A549 (cell line): ENCODE results near the gene SLC35F4.

ENCODE experiments used
- BHLHE40 ChIP-seq: IDR thresholded peaks from 2 replicates; pipeline ENCODE4 v1.6.1; 2012; ENCODE audit warnings: low read depth, low read length, inconsistent platforms
- CEBPB ChIP-seq, 2 experiments: fragments of >200 bp in 1 of 2; sonication (Bioruptor Twin) in 1 of 2; formaldehyde crosslinking in 1 of 2; IDR thresholded peaks; 2 replicates each; pipeline ENCODE4 v1.6.1; 2012 to 2016
- CTCF ChIP-seq: fragments of >200 bp; sonication (Bioruptor Twin); formaldehyde crosslinking; IDR thresholded peaks from 3 replicates; pipeline ENCODE4 v1.5.1; 2016
- EP300 ChIP-seq, 2 experiments: fragments of >200 bp; sonication (Bioruptor Twin); formaldehyde crosslinking; IDR thresholded peaks; 2 replicates in 1 of 2; 3 replicates in 1 of 2; pipeline ENCODE4 v1.6.1; 2016 to 2017
- ESRRA ChIP-seq: fragments of 150-350 bp; IDR thresholded peaks from 2 replicates; pipeline ENCODE4 v1.6.1; 2014; ENCODE audit warnings: mild to moderate bottlenecking, low read length, borderline replicate concordance
- FOSB ChIP-seq: fragments of 250-450 bp; sonication (Bioruptor Pico); IDR thresholded peaks from 2 replicates; pipeline ENCODE4 v1.5.0; 2020; ENCODE audit warnings: mild to moderate bottlenecking, moderate library complexity
- FOSL2 ChIP-seq, 2 experiments: fragments of 450-650 bp in 1 of 2; fragments of >200 bp in 1 of 2; sonication (Bioruptor Twin) in 1 of 2; formaldehyde crosslinking; IDR thresholded peaks; 2 replicates each; pipeline versions ENCODE4 v1.5.0 to v1.6.1; 2016 to 2020; ENCODE audit warnings: mild to moderate bottlenecking in 1 of 2, moderate library complexity in 1 of 2
- JUN ChIP-seq, 2 experiments: fragments of >200 bp; sonication (Bioruptor Twin); formaldehyde crosslinking; IDR thresholded peaks; 2 replicates in 1 of 2; 3 replicates in 1 of 2; pipeline ENCODE4 v1.6.1; 2016 to 2017
- MAFK ChIP-seq: fragments of 450-650 bp; IDR thresholded peaks from 2 replicates; pipeline ENCODE4 v1.6.1; 2014; ENCODE audit not compliant: partially characterized antibody
- POLR2A ChIP-seq: IDR thresholded peaks from 2 replicates; pipeline ENCODE4 v1.6.1; 2012; ENCODE audit warnings: mild to moderate bottlenecking, low read length
- RARB ChIP-seq: fragments of 250-450 bp; sonication (Bioruptor Pico); IDR thresholded peaks from 2 replicates; pipeline ENCODE4 v1.8.0; 2021; ENCODE audit warnings: mild to moderate bottlenecking, moderate library complexity
- RCOR1 ChIP-seq: fragments of 150-350 bp; IDR thresholded peaks from 2 replicates; pipeline ENCODE4 v1.6.1; 2014; ENCODE audit warnings: antibody characterized with exemption, low read length, low read depth
- REST ChIP-seq: fragments of 200-600 bp; sonication (generic); IDR thresholded peaks from 2 replicates; pipeline ENCODE4 v1.6.1; 2016; ENCODE audit warnings: antibody characterized with exemption, mild to moderate bottlenecking, moderate library complexity
- ZFP36 ChIP-seq: fragments of 450-650 bp; IDR thresholded peaks from 2 replicates; pipeline ENCODE4 v1.6.1; 2014; ENCODE audit warnings: borderline replicate concordance; ENCODE audit not compliant: partially characterized antibody

GRCh38 chr14:57845802-57846531, 19.9 kb downstream of the SLC35F4 start:
- TF ChIP-seq POLR2A (no peak), REST (no peak), CTCF (no peak), BHLHE40 (no peak), ESRRA (no peak), RARB (CRISPR knock-in tag) (no peak), ZFP36 (no peak), MAFK (no peak), RCOR1 (no peak), EP300 (IDR thresholded peaks at IDR 0.05) (no peak), JUN (IDR thresholded peaks at IDR 0.05) (no peak), FOSL2 (IDR thresholded peaks at IDR 0.05) (no peak), FOSL2 (CRISPR knock-in tag; IDR thresholded peaks at IDR 0.05) (no peak), CEBPB (IDR thresholded peaks at IDR 0.05) (no peak), FOSB (CRISPR knock-in tag) (no peak)
